GM21381 (cell line): ENCODE measurements around the gene UEVLD.

Experiments
- ATAC-seq: cut with Tn5 transposase; IDR thresholded peaks from one replicate; pipeline ENCODE4 v1.9.1; 2021; ENCODE audit warnings: mild to moderate bottlenecking, moderate library complexity; ENCODE audit not compliant: unreplicated experiment

Gene UEVLD

DNA sequence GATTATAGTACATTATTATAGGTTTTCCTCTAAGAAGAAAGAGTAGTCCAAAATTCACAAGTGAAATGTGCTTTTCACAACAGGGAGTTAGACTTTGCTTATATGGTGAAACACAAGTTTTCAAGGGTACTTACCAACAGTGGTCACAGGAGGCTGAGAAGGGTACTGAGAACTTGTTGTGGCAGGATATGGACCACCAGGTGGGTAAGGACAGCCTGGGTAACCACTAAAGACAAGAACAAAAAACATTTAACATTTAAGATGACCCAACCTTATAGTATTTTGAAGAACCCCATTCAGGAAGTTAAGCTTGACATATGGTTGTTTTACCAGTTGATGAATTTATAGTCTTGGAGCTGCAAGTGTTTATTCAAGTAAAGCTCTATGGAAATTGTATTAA is 86.2 kb downstream of the UEVLD start:
- ATAC-seq, result no peak

DNA sequence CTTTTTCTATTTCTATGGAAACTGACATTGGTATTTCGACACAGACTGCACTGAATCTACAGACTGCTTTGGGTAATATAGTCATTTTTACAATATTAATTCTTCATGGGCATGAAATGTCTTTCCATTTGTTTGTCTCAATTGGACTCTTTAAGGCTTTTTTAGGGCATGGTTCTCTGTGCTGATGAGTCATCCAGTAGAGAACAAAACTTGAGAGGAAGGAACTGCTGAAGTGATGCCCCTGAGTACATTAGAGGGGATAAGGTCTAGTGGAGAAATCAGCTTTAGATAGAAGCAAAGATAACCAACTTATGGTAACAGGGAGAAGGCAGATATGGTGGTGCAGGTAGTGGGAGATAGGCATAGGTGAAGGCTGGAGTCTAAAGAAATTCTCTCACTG is 86.9 kb downstream of the UEVLD start:
- no peak for ATAC-seq

DNA sequence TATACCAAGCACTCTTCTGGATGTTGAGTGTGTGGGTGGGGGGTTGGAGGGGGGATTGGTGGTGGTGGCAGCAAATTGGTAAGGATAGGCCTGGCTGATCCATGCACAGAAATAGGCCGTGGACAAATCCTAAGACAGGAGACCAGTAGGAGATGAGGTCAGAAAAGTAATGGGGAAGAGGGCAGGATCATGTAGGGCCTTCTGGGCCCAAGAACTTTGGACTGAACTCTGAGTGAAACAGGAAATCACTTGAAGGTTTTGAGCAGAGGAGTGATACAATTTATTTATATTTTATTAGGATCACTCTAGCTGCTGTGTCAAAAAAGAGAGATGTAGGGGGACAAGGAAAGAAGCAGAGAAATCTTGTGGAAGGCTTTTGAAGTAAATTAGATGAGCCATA is 90.5 kb downstream of the UEVLD start:
- no peak for ATAC-seq

DNA sequence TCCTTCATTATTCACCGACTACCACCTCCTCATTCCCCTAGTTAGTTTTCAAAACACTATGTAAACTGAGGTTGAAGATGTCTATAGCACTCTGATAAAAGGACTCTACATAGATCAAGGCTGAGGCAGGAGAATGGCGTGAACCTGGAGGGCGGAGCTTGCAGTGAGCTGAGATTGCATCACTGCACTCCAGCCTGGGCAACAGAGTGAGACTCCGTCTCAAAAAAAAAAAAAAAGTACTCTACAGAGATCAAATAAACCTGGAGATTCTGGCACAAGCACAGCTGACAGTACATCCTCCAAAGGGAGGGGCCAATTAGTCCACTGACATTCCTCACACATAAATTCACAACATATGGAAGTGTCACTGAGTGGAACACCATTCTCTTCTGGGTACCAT is 92.8 kb downstream of the UEVLD start:
- no peak for ATAC-seq

DNA sequence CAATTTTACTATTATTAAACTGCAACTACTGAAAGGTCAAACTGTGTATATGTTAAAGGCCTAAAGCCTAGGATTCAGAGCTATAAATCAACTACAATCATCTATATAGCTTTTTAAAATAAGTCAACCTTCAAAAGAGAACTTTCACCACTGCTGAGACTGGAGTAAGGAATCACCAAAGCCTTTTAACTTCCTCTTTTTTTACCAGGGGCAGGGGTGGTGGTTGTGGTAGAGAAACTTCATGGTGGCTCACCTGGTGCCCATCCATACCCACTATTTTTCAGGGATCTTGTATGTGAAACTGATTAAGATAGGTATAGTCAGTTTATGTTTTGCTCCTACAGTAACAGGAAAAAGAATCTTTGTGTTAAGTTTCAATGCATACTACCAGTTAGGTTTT is 93.3 kb downstream of the UEVLD start:
- ATAC-seq, result no peak

DNA sequence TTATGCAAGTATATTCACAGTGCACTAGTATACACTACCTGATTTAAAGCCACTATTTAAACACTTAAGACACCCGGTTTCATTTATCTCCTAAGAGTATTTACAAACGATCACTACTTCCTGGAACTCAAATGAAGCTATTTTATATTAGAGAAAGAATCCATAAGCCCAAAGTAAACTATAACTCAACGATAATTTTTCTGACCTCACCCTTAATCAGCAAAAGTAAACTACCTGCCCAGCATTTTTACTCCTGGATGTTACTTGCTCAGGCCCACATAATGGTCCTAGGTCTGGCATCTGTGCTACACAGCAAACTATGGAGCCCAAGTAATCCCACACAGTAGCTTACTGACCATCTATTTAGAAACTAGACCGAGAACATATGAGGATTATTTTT is 95.2 kb downstream of the UEVLD start:
- ATAC-seq, result no peak

DNA sequence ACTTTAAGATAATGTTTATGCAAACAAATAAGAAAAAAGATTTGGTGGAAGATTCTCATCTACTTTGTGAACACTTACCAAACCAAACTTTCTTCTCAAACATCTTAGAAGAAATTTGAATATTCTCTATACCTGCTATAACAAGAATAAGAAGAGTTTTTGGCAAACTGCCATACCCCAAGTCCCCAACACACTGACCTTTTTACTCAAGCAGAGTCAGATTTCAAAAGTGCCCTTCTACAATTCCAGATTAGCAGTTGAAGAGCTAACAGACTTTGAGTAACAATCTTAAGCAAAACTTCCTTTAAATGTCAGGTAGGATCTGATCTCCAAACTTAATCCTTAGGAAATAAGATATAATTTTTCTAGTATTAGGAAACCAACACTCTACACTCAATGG is 95.6 kb downstream of the UEVLD start:
- no peak for ATAC-seq

DNA sequence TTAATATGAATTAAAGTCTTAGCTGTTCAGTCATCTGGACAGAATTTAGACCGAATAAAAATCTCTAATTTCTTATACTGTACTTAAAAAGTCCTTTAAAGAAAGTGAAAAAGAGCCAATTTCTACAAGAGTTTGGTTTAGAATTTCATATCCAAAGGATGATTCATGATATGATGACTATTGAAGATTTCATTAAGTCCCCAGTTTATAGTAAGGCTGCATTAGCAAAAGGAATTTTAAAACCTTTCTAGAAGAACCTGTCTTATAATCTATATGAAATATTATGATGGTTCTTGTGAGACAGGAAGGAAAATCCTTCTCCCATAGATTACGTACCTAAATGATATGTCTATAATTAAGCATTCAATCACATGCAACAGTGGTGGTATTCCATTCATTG is 96.6 kb downstream of the UEVLD start:
- ATAC-seq, result no peak

DNA sequence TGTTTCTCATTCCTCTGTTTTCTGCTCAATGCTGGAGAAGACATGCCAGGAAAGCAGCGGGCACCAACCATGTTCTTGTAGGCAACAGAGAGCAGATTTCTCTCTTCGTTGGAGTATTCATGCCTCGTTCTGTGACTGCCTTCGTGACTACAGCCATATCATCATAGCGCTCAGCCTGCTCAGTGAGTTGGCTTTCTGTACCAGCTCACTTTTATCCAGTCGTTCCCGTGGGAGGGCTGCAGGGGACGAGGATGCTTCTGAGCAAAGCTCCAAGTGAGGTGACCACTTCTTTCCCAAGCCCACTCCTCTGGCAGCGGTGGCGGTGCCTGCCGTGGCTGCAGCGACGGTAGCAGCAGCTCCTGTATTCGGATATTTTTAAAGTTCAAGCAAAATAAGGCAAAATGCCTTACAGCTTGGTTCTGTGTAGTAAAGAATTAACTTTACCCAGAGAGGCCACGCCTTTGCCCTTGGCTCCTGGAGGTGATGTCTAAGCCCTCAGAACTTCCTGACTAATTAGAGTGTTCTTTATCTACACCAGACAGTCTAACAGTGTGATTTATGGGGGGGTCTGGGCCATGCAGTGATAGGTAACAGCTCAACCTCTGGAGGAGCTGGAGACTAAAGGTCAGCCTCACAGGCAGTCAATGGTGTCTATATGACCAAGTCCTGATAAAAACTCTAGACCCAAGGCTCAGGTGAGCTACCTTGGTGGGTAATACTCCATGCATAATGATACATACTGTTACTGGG is 97.6 kb downstream of the UEVLD start:
- no peak for ATAC-seq

DNA sequence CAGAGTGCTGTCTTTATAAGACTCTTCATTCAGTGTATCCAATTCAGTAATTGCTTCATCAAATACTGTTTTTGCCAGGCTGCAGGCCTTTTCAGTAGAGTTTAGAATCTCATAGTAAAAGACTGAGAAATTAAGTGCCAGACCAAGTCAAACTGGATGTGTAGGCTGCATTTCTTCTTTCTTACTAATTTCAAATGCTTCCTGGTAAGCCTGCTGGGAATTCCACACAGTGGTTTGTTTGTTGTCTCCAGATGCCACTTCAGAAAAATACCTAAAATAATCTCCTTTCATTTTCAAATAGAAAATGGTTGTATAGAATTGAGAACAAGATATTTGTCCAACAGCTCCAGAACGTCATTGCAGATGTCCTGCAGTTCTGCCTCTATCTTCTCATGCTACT is 98.2 kb downstream of the UEVLD start:
- ATAC-seq, result no peak

DNA sequence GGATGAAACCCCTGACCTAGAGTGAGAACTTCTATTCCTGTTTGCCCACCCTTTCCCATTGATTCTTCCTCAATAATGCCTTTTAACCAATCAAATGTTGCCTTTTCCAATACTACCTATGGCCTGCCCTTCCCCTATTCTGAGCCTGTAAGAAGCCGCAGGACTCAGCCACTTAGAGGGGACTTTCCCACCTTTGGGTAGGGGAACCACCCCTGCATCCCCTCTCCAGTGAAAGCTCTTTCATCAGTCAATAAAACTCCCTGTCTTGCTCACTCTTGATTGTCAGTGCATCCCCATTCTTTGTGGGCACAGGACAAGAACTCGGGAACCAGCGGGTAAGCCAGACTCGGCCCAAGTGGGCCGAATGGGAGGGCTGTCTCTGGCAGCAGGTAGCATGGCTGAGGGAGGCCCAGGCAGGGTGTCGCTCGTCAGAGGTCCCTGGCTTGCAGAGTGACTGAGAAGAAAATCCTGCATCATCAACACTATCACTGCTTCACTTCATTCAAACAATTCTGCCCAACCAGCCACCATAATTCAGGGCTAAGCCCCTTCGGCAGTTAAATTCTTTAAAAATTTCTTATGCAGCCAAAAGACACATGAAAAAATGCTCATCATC is 102.5 kb downstream of the UEVLD start:
- ATAC-seq, result no peak
